HEK293 (cell line): ENCODE measurements around the gene STMND1.

Experiments used
- BCL11B ChIP-seq: fragments of 450-650 bp; formaldehyde crosslinking; IDR thresholded peaks from 2 replicates; pipeline ENCODE4 v1.5.1; 2016; ENCODE audit warnings: low read depth, missing biosample characterization, missing genetic modification characterization
- GLI2 ChIP-seq: fragments of 450-650 bp; formaldehyde crosslinking; IDR thresholded peaks from 2 replicates; pipeline ENCODE4; 2017; ENCODE audit warnings: missing biosample characterization, missing genetic modification characterization, low read depth, borderline replicate concordance
- HOXA7 ChIP-seq: sonication (generic); formaldehyde crosslinking; IDR thresholded peaks from 2 replicates; pipeline ENCODE4 v1.8.1; 2022; ENCODE audit warnings: missing genetic modification reagents, borderline replicate concordance
- KLF7 ChIP-seq: fragments of 450-650 bp; formaldehyde crosslinking; IDR thresholded peaks from 2 replicates; pipeline ENCODE4 v1.5.1; 2016; ENCODE audit warnings: missing biosample characterization, missing genetic modification characterization, borderline replicate concordance
- KLF8 ChIP-seq: fragments of 450-650 bp; formaldehyde crosslinking; IDR thresholded peaks from 2 replicates; pipeline ENCODE4 v1.5.1; 2016; ENCODE audit warnings: missing biosample characterization, missing genetic modification characterization
- KLF9 ChIP-seq: fragments of 450-650 bp; formaldehyde crosslinking; IDR thresholded peaks from 2 replicates; pipeline ENCODE4 v1.5.1; 2016; ENCODE audit warnings: missing biosample characterization, missing genetic modification characterization, low read depth
- REST ChIP-seq: fragments of 450-650 bp; formaldehyde crosslinking; IDR thresholded peaks from 2 replicates; pipeline ENCODE4 v1.5.1; 2016; ENCODE audit warnings: missing biosample characterization, missing genetic modification characterization
- SETDB1 ChIP-seq: IDR thresholded peaks from one replicate; pipeline ENCODE4 v1.6.1; 2017; ENCODE audit warnings: mild to moderate bottlenecking, low read length, moderate library complexity, mixed read lengths; ENCODE audit not compliant: insufficient read length
- SP7 ChIP-seq: fragments of 450-650 bp; formaldehyde crosslinking; IDR thresholded peaks from 2 replicates; pipeline ENCODE4 v1.5.1; 2016; ENCODE audit warnings: missing biosample characterization, missing genetic modification characterization
- YY1 ChIP-seq: fragments of 450-650 bp; formaldehyde crosslinking; IDR thresholded peaks from 2 replicates; pipeline ENCODE4 v1.5.1; 2018; ENCODE audit warnings: missing biosample characterization, missing genetic modification characterization
- ZBTB1 ChIP-seq: fragments of 450-650 bp; formaldehyde crosslinking; IDR thresholded peaks from 2 replicates; pipeline ENCODE4 v1.5.1; 2016; ENCODE audit warnings: missing biosample characterization, missing genetic modification characterization
- ZEB2 ChIP-seq: fragments of 450-650 bp; formaldehyde crosslinking; IDR thresholded peaks from 2 replicates; pipeline ENCODE4 v1.5.1; 2016; ENCODE audit warnings: missing biosample characterization, missing genetic modification characterization
- ZFHX2 ChIP-seq: fragments of 450-650 bp; formaldehyde crosslinking; conservative IDR thresholded peaks from 2 replicates; pipeline ENCODE4 v1.5.1; 2016; ENCODE audit warnings: missing biosample characterization, missing genetic modification characterization
- ZFP3 ChIP-seq: fragments of 450-650 bp; formaldehyde crosslinking; IDR thresholded peaks from 2 replicates; pipeline ENCODE4 v1.5.1; 2016; ENCODE audit warnings: low read depth, missing biosample characterization, missing genetic modification characterization
- ZNF155 ChIP-seq: fragments of 450-650 bp; formaldehyde crosslinking; IDR thresholded peaks from 2 replicates; pipeline ENCODE4 v1.5.1; 2016; ENCODE audit warnings: missing biosample characterization, missing genetic modification characterization
- ZNF157 ChIP-seq: fragments of 450-650 bp; formaldehyde crosslinking; IDR thresholded peaks from 2 replicates; pipeline ENCODE4 v1.5.1; 2016; ENCODE audit warnings: missing biosample characterization, missing genetic modification characterization
- ZNF2 ChIP-seq: fragments of 450-650 bp; formaldehyde crosslinking; IDR thresholded peaks from 2 replicates; pipeline ENCODE4 v1.5.1; 2016; ENCODE audit warnings: missing biosample characterization, missing genetic modification characterization
- ZNF274 ChIP-seq, 2 experiments: fragments of 200-500 bp in 1 of 2; fragments of 450-650 bp in 1 of 2; sonication (Bioruptor generic) in 1 of 2; formaldehyde crosslinking in 1 of 2; IDR thresholded peaks; 2 replicates each; pipeline versions ENCODE4 v1.5.1 to v1.6.1; 2014 to 2016; ENCODE audit warnings: borderline replicate concordance in 1 of 2, inconsistent platforms in 1 of 2, low read length in 1 of 2, missing biosample characterization in 1 of 2, missing genetic modification characterization in 1 of 2
- ZNF362 ChIP-seq: fragments of 450-650 bp; formaldehyde crosslinking; IDR thresholded peaks from 2 replicates; pipeline ENCODE4 v1.5.1; 2016; ENCODE audit warnings: missing biosample characterization, missing genetic modification characterization
- ZNF366 ChIP-seq: fragments of 450-650 bp; formaldehyde crosslinking; conservative IDR thresholded peaks from 2 replicates; pipeline ENCODE4 v1.5.1; 2016; ENCODE audit warnings: missing biosample characterization, missing genetic modification characterization
- ZNF391 ChIP-seq: fragments of 450-650 bp; formaldehyde crosslinking; IDR thresholded peaks from 2 replicates; pipeline ENCODE4 v1.5.1; 2016; ENCODE audit warnings: low read depth, missing biosample characterization, missing genetic modification characterization, borderline replicate concordance
- ZNF404 ChIP-seq: fragments of 450-650 bp; formaldehyde crosslinking; IDR thresholded peaks from 2 replicates; pipeline ENCODE4 v1.5.1; 2017; ENCODE audit warnings: missing biosample characterization, missing genetic modification characterization
- ZNF416 ChIP-seq: fragments of 450-650 bp; formaldehyde crosslinking; IDR thresholded peaks from 2 replicates; pipeline ENCODE4 v1.5.1; 2016; ENCODE audit warnings: missing biosample characterization, missing genetic modification characterization
- ZNF48 ChIP-seq: fragments of 450-650 bp; formaldehyde crosslinking; IDR thresholded peaks from 2 replicates; pipeline ENCODE4 v1.5.1; 2016; ENCODE audit warnings: missing biosample characterization, missing genetic modification characterization
- ZNF514 ChIP-seq: fragments of 450-650 bp; formaldehyde crosslinking; IDR thresholded peaks from 2 replicates; pipeline ENCODE4 v1.5.1; 2016; ENCODE audit warnings: missing biosample characterization, missing genetic modification characterization
- ZNF530 ChIP-seq: fragments of 450-650 bp; formaldehyde crosslinking; IDR thresholded peaks from 2 replicates; pipeline ENCODE4 v1.5.1; 2016; ENCODE audit warnings: low read depth, missing biosample characterization, missing genetic modification characterization
- ZNF549 ChIP-seq: fragments of 450-650 bp; IDR thresholded peaks from 2 replicates; pipeline ENCODE4 v1.5.1; 2018; ENCODE audit warnings: missing biosample characterization, missing genetic modification characterization, mild to moderate bottlenecking, inconsistent platforms, moderate library complexity
- ZNF560 ChIP-seq: fragments of 450-650 bp; formaldehyde crosslinking; IDR thresholded peaks from 2 replicates; pipeline ENCODE4 v1.5.1; 2017; ENCODE audit warnings: missing biosample characterization, missing genetic modification characterization, borderline replicate concordance
- ZNF585B ChIP-seq: fragments of 450-650 bp; formaldehyde crosslinking; IDR thresholded peaks from 2 replicates; pipeline ENCODE4 v1.5.1; 2016; ENCODE audit warnings: missing biosample characterization, missing genetic modification characterization
- ZNF596 ChIP-seq: fragments of 450-650 bp; IDR thresholded peaks from 2 replicates; pipeline ENCODE4 v1.5.0; 2018; ENCODE audit warnings: missing biosample characterization, mild to moderate bottlenecking, missing genetic modification characterization, moderate library complexity
- ZNF837 ChIP-seq: fragments of 450-650 bp; formaldehyde crosslinking; IDR thresholded peaks from 2 replicates; pipeline ENCODE4 v1.5.1; 2016; ENCODE audit warnings: missing biosample characterization, missing genetic modification characterization
- ZSCAN18 ChIP-seq: fragments of 450-650 bp; formaldehyde crosslinking; IDR thresholded peaks from 2 replicates; pipeline ENCODE4 v1.5.1; 2016; ENCODE audit warnings: missing biosample characterization, missing genetic modification characterization
- ZSCAN30 ChIP-seq: fragments of 450-650 bp; IDR thresholded peaks from 2 replicates; pipeline ENCODE4 v1.5.1; 2018; ENCODE audit warnings: missing biosample characterization, mild to moderate bottlenecking, missing genetic modification characterization, moderate library complexity

Gene STMND1

GRCh38 chr6:17179530-17180073 is 77.8 kb downstream of the STMND1 start (continued):
- no peak for TF ChIP-seq ZNF274 (IDR thresholded peaks at IDR 0.05; ENCODE audit: low read length)
- TF ChIP-seq ZNF274 (tag by site-specific recombination; IDR thresholded peaks at IDR 0.05; ENCODE audit: borderline replicate concordance) = no peak
- peak; percentile 49; the same call in 1 of the 2 replicates for TF ChIP-seq ZNF362 (tag by site-specific recombination)
- TF ChIP-seq ZFHX2 (tag by site-specific recombination) = no peak
- TF ChIP-seq ZSCAN18 = no peak
- no peak for TF ChIP-seq BCL11B (tag by site-specific recombination)
- peak; percentile 78 for TF ChIP-seq ZNF366 (tag by site-specific recombination)
- no peak for TF ChIP-seq ZNF2 (tag by site-specific recombination)
- TF ChIP-seq ZNF157 (tag by site-specific recombination) = no peak
- TF ChIP-seq ZNF514 (tag by site-specific recombination) = no peak
- no peak for TF ChIP-seq KLF9 (tag by site-specific recombination)
- TF ChIP-seq ZNF549 (tag by site-specific recombination) = no peak
- no peak for TF ChIP-seq ZNF416 (tag by site-specific recombination)
- no peak for TF ChIP-seq ZNF837 (tag by site-specific recombination)
- 0 out of 2 replicates have a peak, but pooled peaks have one; percentile 37 for TF ChIP-seq SP7 (tag by site-specific recombination)
- no peak for TF ChIP-seq ZSCAN30 (tag by site-specific recombination)
- no peak for TF ChIP-seq ZBTB1 (tag by site-specific recombination)
- no peak for TF ChIP-seq ZNF391
- TF ChIP-seq YY1 = no peak
- no peak for TF ChIP-seq HOXA7 (CRISPR knock-in tag)
- no peak for TF ChIP-seq ZNF404 (tag by site-specific recombination)
- no peak for TF ChIP-seq ZNF585B
- TF ChIP-seq GLI2 (tag by site-specific recombination) = no peak
- TF ChIP-seq SETDB1 = peak; percentile 87
- no peak for TF ChIP-seq REST (tag by site-specific recombination)
- no peak for TF ChIP-seq ZNF155 (tag by site-specific recombination)
- no peak for TF ChIP-seq ZNF596 (tag by site-specific recombination)
- no peak for TF ChIP-seq ZFP3 (tag by site-specific recombination)
- no peak for TF ChIP-seq ZNF530 (tag by site-specific recombination)
- no peak for TF ChIP-seq ZEB2 (tag by site-specific recombination)
- TF ChIP-seq ZNF48 (tag by site-specific recombination) = no peak
- TF ChIP-seq KLF8 (tag by site-specific recombination) = no peak
- no peak for TF ChIP-seq KLF7 (tag by site-specific recombination)
- TF ChIP-seq ZNF560 (tag by site-specific recombination) = no peak
